Activated CD4-positive, alpha-beta T cell treated with anti-CD3 and anti-CD28 coated beads for 36 hours (primary cell): ENCODE measurements around the gene TP53I11. TPM values are rescaled to one million over a fixed set of nuclear protein-coding genes. Genes with fewer than 3 reads are reported as not detected.
A peak's percentile ranks its signal among the peaks of the same experiment; 100 is the strongest.

ENCODE experiments used
- ATAC-seq: fragments of 200-7000 bp; cut with Tn5 transposase; one replicate; pipeline ENCODE4 v1.10.0; 2021; ENCODE audit warnings: mild to moderate bottlenecking, moderate library complexity
- CTCF ChIA-PET: fragments of 350-600 bp; sonication (Branson Sonifier 250); formaldehyde crosslinking; loops from one replicate; lab custom pipeline; 2021; ENCODE audit warnings: antibody characterized with exemption; lab: Charles Lee
- POLR2A ChIA-PET: fragments of 350-600 bp; sonication (Branson Sonifier 250); formaldehyde crosslinking; loops from one replicate; lab custom pipeline; 2021; ENCODE audit warnings: antibody characterized with exemption, inconsistent platforms; lab: Charles Lee
- DNase-seq: peaks from one replicate; pipeline ENCODE4 v3.0.0-alpha.2; 2020
- H3K27ac Mint-ChIP-seq: one replicate; pipeline ENCODE4 v1.8.0; 2021; ENCODE audit warnings: mixed read lengths
- H3K27me3 Mint-ChIP-seq: one replicate; pipeline ENCODE4 v1.8.0; 2021; ENCODE audit warnings: mixed read lengths
- H3K36me3 Mint-ChIP-seq: one replicate; pipeline ENCODE4 v1.8.0; 2021; ENCODE audit warnings: low read depth, mixed read lengths
- H3K4me1 Mint-ChIP-seq: one replicate; pipeline ENCODE4 v1.8.0; 2021; ENCODE audit warnings: mixed read lengths
- H3K4me3 Mint-ChIP-seq: one replicate; pipeline ENCODE4 v1.8.0; 2021; ENCODE audit warnings: mild to moderate bottlenecking, moderate library complexity, mixed read lengths
- H3K9me3 Mint-ChIP-seq: one replicate; pipeline ENCODE4 v1.8.0; 2021; ENCODE audit warnings: low read depth, mixed read lengths
- intact Hi-C, 2 experiments: fragments of 100-400 bp; cut with DNase I in 1 of 2; cut with micrococcal nuclease in 1 of 2; formaldehyde crosslinking; loops; one replicate each; pipeline versions ENCODE4 v1.14.2 to v1.15.1; 2022 to 2024; cut with DNase I, micrococcal nuclease
- total RNA-seq, 2 experiments: library from RNA; stranded (reverse); gene quantifications; one replicate each; pipeline ENCODE4 v1.2.3, GENCODE V29; 2021

The TP53I11 gene
- total RNA-seq, 2 experiments from 2014 or later: 14.3 to 15.8 TPM

GRCh38 chr11:44913502-44913901 lies 37.2 kb downstream of the TP53I11 start:
- ChIA-PET CTCF (no interaction called here), POLR2A (no interaction called here)
- no peaks in the 10 kb centered on the region for H3K9me3 Mint-ChIP-seq
- H3K4me1 Mint-ChIP-seq: peaks cover 3% of the 10 kb centered on the region
- no peaks in the 10 kb centered on the region for H3K36me3 Mint-ChIP-seq
- intact Hi-C loops: loop anchor here (5.0 kb wide), 4 partner anchors 126 to 626 kb away; partner anchors contain the start of gene TSPAN18 (in 1 of the 2)
- H3K4me3 Mint-ChIP-seq: no peak overlapping the region
- ATAC-seq (no peak), DNase-seq (no peak)
- H3K27me3 Mint-ChIP-seq: no peaks in the 10 kb centered on the region
- H3K27ac Mint-ChIP-seq: no peak overlapping the region

- intact Hi-C loops: loop anchor here (5.0 kb wide), 4 partner anchors 125 to 625 kb away; partner anchors contain the start of gene TSPAN18 (in 1 of the 2)
- ATAC-seq (no peak), DNase-seq (no peak)
- H3K4me1 Mint-ChIP-seq: peaks cover 3% of the 10 kb centered on the region
- H3K9me3 Mint-ChIP-seq: no peaks in the 10 kb centered on the region
- no peaks in the 10 kb centered on the region for H3K36me3 Mint-ChIP-seq
- H3K27ac Mint-ChIP-seq: no peak overlapping the region
- ChIA-PET POLR2A (no interaction called here), CTCF (interaction anchor here (0.7 to 2.2 kb wide), 11 partner anchors 10 to 355 kb away, joined by 3 to 13 read pairs (median 6); no protein-coding TSS in a partner anchor)
- no peak overlapping the region for H3K4me3 Mint-ChIP-seq
- H3K27me3 Mint-ChIP-seq: no peaks in the 10 kb centered on the region
These were observed 38.3 kb downstream of the TP53I11 start for GRCh38 chr11:44912270-44912987.

GRCh38 chr11:44911029-44911814 lies 39.5 kb downstream of the TP53I11 start:
- Mint-ChIP-seq H3K27ac (no peak overlapping the region), H3K27me3 (no peaks in the 10 kb centered on the region), H3K4me3 (no peak overlapping the region), H3K36me3 (no peaks in the 10 kb centered on the region), H3K9me3 (no peaks in the 10 kb centered on the region), H3K4me1 (peaks cover 3% of the 10 kb centered on the region)
- intact Hi-C loops: loop anchor here (1.0 to 5.0 kb wide), 8 partner anchors 124 to 624 kb away; partner anchors contain the start of gene TSPAN18 (in 1 of the 2)
- ChIA-PET CTCF (interaction anchor here (0.5 to 2.2 kb wide), 48 partner anchors 9 to 621 kb away, joined by 3 to 13 read pairs (median 3); no protein-coding TSS in a partner anchor), POLR2A (no interaction called here)
- ATAC-seq (peak; percentile 91), DNase-seq (peak; percentile 93)

GRCh38 chr11:44910591-44910990 lies 40.1 kb downstream of the TP53I11 start:
- intact Hi-C loops: loop anchor here (5.0 kb wide), 4 partner anchors 123 to 623 kb away; partner anchors contain the start of gene TSPAN18 (in 1 of the 2)
- H3K27ac Mint-ChIP-seq: no peak overlapping the region
- POLR2A ChIA-PET: no interaction called here

GRCh38 chr11:44909557-44909956 lies 41.1 kb downstream of the TP53I11 start:
- intact Hi-C loops: no loop called here
- ATAC-seq (no peak), DNase-seq (no peak)
- H3K36me3 Mint-ChIP-seq: no peaks in the 10 kb centered on the region
- peaks cover 3% of the 10 kb centered on the region for H3K4me1 Mint-ChIP-seq
- POLR2A ChIA-PET: no interaction called here
- H3K27ac Mint-ChIP-seq: no peak overlapping the region
- H3K27me3 Mint-ChIP-seq: no peaks in the 10 kb centered on the region
- no peak overlapping the region for H3K4me3 Mint-ChIP-seq
- CTCF ChIA-PET: interaction anchor here (0.8 kb wide), 1 partner anchor 11 kb away, joined by 3 read pairs; no protein-coding TSS in a partner anchor
- H3K9me3 Mint-ChIP-seq: no peaks in the 10 kb centered on the region

More at GRCh38 chr11:44910591-44910990, 40.1 kb downstream of the TP53I11 start:
- Mint-ChIP-seq H3K4me3 (no peak overlapping the region), H3K4me1 (peaks cover 3% of the 10 kb centered on the region), H3K27me3 (no peaks in the 10 kb centered on the region), H3K36me3 (no peaks in the 10 kb centered on the region), H3K9me3 (no peaks in the 10 kb centered on the region)
- no peak for ATAC-seq
- CTCF ChIA-PET: interaction anchor here (0.6 to 2.2 kb wide), 27 partner anchors 9 to 622 kb away, joined by 3 to 13 read pairs (median 4); no protein-coding TSS in a partner anchor
- DNase-seq: no peak

- Mint-ChIP-seq H3K4me1 (peaks cover 3% of the 10 kb centered on the region), H3K27me3 (no peaks in the 10 kb centered on the region), H3K27ac (no peak overlapping the region), H3K4me3 (no peak overlapping the region), H3K36me3 (no peaks in the 10 kb centered on the region), H3K9me3 (no peaks in the 10 kb centered on the region)
- ChIA-PET CTCF (interaction anchor here (0.6 to 1.1 kb wide), 3 partner anchors 181 to 385 kb away, joined by 3 to 5 read pairs (median 4); partner anchors contain the start of gene TSPAN18), POLR2A (no interaction called here)
- ATAC-seq (no peak), DNase-seq (no peak)
- intact Hi-C loops: no loop called here
These were observed 44.0 kb downstream of the TP53I11 start for GRCh38 chr11:44906649-44907048.

GRCh38 chr11:44905131-44905866 lies 45.4 kb downstream of the TP53I11 start:
- H3K4me3 Mint-ChIP-seq: no peak overlapping the region
- intact Hi-C loops: no loop called here
- no peaks in the 10 kb centered on the region for H3K36me3 Mint-ChIP-seq
- no peak for DNase-seq
- CTCF ChIA-PET: no interaction called here
- no peak overlapping the region for H3K27ac Mint-ChIP-seq
- no peaks in the 10 kb centered on the region for H3K27me3 Mint-ChIP-seq
- no peaks in the 10 kb centered on the region for H3K9me3 Mint-ChIP-seq
- H3K4me1 Mint-ChIP-seq: no peaks in the 10 kb centered on the region
- POLR2A ChIA-PET: no interaction called here
- ATAC-seq: no peak

GRCh38 chr11:44904261-44905020 lies 46.2 kb downstream of the TP53I11 start:
- H3K4me1 Mint-ChIP-seq: no peaks in the 10 kb centered on the region
- H3K9me3 Mint-ChIP-seq: no peaks in the 10 kb centered on the region
- no peak overlapping the region for H3K4me3 Mint-ChIP-seq
- ATAC-seq (no peak), DNase-seq (no peak)
- no peak overlapping the region for H3K27ac Mint-ChIP-seq
- ChIA-PET POLR2A (no interaction called here), CTCF (no interaction called here)
- no peaks in the 10 kb centered on the region for H3K27me3 Mint-ChIP-seq
- intact Hi-C loops: no loop called here
- no peaks in the 10 kb centered on the region for H3K36me3 Mint-ChIP-seq

GRCh38 chr11:44903518-44903917 lies 47.2 kb downstream of the TP53I11 start:
- DNase-seq (no peak), ATAC-seq (no peak)
- Mint-ChIP-seq H3K27me3 (no peaks in the 10 kb centered on the region), H3K4me3 (no peak overlapping the region), H3K27ac (no peak overlapping the region), H3K4me1 (no peaks in the 10 kb centered on the region), H3K9me3 (no peaks in the 10 kb centered on the region), H3K36me3 (no peaks in the 10 kb centered on the region)
- CTCF ChIA-PET: no interaction called here
- intact Hi-C loops: no loop called here
- POLR2A ChIA-PET: no interaction called here

GRCh38 chr11:44903035-44903434 lies 47.6 kb downstream of the TP53I11 start:
- no peaks in the 10 kb centered on the region for H3K27me3 Mint-ChIP-seq
- H3K27ac Mint-ChIP-seq: no peak overlapping the region
- ATAC-seq (no peak), DNase-seq (no peak)
- no peaks in the 10 kb centered on the region for H3K4me1 Mint-ChIP-seq
- POLR2A ChIA-PET: no interaction called here
- H3K36me3 Mint-ChIP-seq: no peaks in the 10 kb centered on the region
- no peak overlapping the region for H3K4me3 Mint-ChIP-seq
- CTCF ChIA-PET: interaction anchor here (0.8 kb wide), 1 partner anchor 396 kb away, joined by 3 read pairs; no protein-coding TSS in a partner anchor
- intact Hi-C loops: no loop called here
- no peaks in the 10 kb centered on the region for H3K9me3 Mint-ChIP-seq
